ENCODE data around the gene C1orf115.
"Not testable (repeated sequence)": the region's sequence is repeated elsewhere in the genome, so short reads cannot be mapped to it uniquely, and the experiment has no call there.

C1orf115 gene

DNA sequence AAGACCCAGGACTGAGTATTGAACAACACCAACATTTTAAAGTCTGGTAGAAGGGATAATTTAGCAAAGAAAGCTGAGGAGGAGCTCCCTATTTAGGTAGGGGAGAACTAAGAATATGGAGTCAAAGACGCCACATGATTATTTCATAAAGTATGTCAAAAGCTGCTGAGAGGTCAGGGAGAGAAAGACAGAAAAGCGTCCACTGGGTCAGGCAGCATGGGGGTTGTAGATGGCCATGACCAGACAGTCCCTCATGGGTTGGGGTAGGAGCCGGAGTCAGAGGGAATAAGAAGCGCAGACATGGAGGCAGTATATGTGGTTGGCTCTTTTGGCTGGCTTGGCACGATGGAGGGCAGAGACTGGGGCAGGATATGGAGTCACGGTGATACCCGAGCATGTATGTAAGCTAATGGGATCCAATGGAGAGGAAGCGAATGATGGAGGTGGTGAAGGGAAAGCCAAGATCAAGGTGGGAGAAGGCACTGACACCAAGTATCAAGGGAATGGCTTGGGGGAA is 4.8 kb downstream of the C1orf115 start:
- DNase-seq (ENCODE audit: low read depth): no peak

DNA sequence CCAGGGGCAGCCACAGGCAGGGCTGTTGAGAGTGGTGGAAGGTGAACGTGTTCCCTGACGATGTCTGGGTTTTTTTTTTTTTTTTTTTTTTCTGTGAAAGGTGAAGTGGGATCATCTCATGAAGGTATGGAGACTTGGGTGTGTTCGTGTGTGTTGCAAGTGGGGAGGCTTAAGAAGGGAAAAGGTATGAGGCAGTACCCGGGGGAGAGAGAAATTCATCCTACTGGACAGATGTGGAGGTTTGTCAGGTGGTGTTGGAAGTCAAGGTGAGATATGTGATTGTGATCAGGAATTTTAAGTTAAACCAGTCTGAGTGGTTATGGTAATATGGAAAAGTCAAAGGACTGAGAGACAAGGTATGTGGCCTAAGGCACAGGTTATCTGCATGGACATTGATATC is 5.3 kb downstream of the C1orf115 start:
- DNase-seq (ENCODE audit: low read depth): no peak

DNA sequence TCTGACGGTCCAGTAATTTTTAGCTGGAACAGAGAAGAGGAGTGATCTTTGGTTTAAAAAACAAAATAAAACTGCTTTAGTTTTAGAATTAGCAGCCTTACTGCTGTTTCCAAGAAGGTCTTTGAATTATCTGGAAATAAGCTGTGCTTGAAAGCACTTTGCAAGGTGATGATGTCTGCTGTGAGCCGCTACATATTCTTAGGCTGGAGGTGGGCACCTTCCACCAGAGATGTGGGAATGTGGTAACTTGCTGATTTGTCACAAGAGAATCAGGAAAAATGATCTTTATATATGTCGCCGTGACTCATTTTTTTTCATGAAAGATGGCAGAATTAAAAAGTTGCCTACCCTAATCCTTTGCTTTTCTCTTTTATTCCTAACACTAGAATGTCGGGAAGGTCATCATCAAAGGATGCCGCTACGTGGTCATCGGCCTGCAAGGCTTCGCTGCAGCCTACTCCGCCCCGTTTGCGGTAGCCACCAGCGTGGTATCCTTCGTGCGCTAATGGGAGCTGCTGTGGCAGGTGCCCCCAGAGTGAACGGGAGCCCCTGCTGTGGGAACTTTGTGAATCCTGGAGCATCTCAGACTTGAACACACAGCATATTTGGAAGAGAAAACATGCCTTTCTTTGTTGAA is 6.2 kb downstream of the C1orf115 start:
- no peak for DNase-seq (ENCODE audit: low read depth)

DNA sequence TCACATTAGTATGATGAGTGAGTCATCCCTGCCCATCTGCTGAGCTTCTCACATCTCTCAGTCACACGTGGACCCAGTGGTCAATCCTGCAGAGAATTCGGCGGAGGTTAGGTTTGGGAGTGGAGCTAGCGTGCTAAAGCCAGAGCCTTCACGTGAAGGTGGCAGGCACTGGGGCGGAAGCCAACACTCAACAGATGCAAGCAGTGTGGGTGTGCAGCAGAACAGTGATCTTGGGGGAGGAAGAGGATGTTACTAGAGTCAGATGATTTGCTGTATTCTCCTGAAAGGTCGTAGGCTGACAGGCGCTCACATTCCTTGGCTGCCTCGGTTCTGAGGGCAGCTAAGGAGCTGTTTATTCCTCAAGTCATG is 6.7 kb downstream of the C1orf115 start:
- DNase-seq (ENCODE audit: low read depth): peak; percentile 24

DNA sequence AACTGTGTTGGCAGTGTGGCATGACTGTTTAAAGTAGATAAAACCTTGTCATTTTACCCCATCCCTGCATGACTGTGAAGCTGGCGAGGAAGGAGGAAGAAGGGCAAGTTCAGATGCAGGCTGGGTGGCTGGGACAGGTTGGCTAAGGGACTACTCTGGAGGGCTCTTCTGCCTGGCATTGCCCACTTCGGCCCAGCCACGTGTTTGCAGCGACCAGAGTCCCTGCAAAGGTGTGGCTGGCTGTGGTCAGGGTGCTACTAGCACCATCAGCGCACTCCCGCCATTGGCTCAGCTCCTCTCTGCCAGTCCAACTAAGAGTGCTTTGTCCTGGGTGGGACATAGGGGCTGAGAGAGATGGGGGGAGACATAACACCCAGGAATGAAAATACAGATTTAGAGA is 7.2 kb downstream of the C1orf115 start:
- DNase-seq (ENCODE audit: low read depth): no peak

DNA sequence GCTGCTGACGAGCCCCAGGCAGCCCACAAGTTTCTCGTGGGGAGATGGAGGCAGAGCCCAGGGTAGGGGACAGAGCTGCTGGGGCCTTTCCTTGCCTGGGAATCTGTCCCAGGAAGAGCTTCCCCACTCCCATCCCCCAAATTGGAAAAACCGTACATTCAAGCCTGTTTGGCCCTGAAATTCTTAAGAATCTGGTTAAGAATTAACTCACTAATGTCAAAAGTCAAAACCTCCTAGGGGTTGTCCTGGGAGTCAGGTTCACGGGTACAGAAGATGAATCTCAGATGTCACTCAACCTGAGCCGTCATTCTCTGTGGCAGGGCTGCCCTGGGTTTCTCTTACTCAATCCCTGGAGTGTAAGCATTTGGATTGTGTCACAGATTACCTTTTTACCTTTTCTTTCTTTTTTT is 8.4 kb downstream of the C1orf115 start:
- DNase-seq (ENCODE audit: low read depth): no peak

DNA sequence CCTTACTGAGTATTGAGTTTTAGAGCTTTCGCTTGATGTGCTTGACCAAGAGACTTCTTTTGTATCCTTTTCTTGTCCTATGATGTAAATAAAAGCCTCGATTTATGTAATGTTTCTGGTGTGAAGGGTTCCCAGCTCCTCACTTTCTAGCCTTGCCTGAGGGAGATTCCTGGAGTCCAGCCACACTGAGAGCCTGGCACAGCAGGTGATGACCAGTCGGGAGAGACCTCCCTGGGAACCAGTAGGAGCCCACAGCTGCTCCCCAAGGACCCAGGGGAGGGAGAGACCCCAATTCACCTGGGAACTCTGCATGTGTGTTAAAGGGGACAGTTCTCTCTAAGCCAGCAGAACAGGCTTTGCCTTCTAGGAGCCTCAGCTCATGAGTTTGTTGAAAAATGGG is 8.9 kb downstream of the C1orf115 start:
- no peak for DNase-seq (ENCODE audit: low read depth)

DNA sequence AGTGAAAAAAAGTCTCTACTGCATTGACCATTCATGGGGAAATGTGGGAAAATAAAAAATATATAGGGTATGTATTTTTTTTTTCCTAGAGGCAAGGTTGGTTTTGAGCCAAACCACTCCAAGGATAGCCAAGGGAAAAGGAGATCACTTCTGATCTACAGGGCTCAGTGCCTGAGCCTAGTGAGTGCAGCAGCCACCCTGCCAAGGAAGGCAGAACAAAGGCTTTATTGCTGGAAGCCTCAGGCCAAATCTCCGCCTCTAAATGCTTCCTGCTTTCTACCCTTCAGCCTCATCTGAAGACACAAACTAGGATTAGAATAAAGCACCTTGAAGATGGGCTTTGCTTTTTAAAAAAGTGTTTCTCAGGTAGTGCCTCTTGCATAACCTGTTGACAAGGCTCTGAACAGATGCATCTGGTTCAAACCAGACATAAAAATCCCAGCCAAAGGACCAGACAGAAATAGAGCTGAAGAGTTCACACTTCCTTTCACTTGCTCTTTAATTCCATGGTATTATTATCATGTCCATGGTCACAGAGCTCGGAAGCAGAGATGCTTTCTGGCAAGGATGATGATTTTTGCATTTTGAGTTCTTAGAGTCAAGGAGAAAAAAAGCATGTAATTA is 10.5 kb downstream of the C1orf115 start:
- no peak for DNase-seq (ENCODE audit: low read depth)

DNA sequence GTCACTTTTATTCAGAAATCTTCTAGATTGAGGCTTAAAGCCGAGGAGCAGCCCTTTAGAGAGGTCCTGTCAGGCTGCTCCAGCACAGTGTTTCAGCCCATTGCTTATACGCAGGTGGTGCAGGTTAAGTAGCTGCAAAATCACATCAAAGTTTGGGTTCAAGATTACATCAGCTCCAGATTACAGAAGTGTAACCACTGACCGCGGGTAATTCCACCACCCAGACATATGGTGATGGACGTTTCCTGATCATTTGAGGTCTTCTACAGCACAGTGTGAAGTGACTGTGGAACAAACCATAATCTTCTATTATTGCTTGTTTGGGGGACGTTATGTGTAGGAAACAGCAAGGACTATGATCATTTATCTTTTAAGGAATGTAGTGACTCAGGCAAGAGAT is 11.8 kb downstream of the C1orf115 start:
- DNase-seq (ENCODE audit: low read depth): no peak

DNA sequence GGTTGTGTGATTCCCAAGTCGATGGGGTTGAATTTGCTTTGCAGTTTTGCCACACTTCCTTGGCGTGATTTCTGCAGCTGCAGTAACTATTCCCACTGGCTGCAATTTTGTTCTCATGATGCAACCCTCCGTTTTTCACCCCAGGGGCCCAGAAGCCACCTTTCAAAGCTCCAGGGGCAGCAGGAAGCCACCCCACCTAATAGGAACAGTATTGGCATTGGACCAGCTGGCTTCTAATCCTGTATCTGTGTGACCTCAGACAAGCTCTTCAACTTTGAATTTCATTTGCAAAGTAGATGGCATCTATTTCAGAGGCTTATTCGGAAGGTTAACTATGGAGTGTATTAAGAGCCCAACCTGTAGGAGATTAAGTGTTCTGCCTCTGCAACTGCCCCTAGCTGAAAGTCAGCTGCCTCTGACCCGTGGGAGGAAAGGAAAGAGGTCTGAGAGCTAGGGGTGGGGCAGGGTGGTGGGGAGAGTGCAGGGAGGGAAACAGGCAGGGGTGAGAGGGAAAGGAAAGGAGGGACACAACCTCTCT is 12.6 kb downstream of the C1orf115 start:
- no peak for DNase-seq (ENCODE audit: low read depth)

DNA sequence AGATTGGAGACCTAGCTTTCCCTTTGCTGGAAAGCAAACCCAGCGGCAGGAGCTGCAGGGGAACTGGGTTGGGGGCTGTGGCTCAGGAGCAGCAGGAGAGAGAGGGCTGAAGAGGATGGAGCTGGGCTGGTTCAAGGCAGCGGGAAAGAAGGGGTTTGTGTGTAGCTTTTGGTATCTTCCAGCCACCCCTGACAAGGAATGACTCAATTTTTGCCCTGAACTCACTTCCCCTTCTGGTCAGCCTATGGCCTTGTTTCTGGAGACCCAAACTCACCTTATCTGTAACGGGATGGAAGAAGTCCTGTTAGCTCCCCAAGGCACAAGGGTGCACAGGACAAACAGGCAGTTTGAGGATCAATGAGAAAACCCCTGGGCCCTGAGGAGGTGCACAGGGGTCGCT is 13.1 kb downstream of the C1orf115 start:
- no peak for DNase-seq (ENCODE audit: low read depth)

DNA sequence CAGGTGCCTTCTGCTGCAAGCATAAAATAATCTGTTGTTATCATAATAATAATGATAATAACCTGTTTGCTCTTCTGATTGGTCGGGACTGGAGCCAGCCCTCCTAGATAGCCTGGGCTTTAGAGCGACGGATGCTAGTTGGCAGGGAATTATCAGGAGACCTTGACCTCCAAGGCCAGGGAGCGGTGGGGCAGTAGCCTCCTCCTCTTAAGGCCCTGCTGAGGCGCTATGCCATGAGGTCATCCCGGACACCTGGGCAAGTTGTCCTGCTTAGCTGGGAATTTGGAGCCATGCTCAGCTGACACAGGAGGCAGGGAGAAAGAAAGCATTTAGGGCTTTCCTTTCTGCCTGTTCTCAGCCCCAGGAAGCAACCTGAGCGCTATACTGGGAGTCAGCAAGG is 15.6 kb downstream of the C1orf115 start:
- DNase-seq (ENCODE audit: low read depth): no peak

DNA sequence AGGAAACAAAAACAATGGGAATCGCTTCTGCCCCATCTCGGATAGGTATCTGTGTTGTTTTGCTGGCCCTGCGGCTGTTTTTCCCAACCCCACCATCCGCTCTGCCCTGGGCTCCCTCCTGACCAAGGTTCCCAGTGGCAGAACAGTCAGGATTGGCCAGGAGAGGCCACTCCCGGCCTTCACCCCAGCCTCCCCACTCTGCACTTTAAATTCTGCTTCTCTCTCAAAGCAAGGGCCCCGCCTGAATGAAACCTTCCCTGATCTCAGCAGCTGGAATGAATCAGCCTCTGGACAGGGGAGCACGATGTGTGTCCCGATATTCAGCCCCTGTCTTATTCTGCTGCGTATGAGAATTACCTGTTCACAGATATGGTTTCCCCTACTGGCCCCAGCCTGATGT is 16.3 kb downstream of the C1orf115 start:
- DNase-seq (ENCODE audit: low read depth): no peak

DNA sequence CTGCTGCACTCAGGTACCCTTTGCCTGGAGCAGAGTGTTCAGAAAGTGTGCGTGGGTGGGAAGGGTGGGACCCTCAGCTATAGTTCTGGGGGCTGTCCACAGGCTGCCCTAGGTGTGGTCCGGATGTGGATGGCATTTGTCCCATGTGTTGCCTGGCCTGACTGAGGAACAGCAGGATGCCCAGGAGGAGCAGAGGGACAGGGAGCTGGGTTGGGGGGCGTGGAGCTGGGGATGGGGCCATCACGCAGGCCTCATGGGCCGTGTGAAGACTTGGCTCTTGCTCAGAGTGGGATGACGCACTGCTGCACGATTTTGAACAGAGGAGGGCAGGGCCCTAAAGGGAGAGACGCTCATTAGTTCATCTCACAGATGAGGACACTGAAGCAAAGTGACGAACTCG is 17.0 kb downstream of the C1orf115 start:
- no peak for DNase-seq (ENCODE audit: low read depth)

DNA sequence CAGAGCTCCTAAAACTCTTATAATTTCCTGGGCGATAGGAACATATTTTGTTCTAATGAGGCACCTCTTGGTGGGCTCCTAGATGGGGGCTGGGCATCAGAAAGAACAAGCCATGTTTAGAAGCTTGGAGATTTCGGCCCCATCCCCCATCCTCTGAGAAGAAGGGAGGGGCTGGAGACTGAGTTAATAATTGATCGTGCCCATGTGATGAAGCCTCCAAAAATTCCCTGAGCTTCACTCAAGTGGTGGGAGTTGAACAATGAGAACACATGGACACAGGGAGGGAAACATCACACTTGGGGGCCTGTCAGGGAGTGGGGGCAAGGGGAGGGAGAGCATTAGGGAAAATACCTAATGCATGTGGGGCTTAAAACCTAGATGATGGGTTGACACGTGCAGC is 18.1 kb downstream of the C1orf115 start:
- DNase-seq (ENCODE audit: low read depth): no peak

DNA sequence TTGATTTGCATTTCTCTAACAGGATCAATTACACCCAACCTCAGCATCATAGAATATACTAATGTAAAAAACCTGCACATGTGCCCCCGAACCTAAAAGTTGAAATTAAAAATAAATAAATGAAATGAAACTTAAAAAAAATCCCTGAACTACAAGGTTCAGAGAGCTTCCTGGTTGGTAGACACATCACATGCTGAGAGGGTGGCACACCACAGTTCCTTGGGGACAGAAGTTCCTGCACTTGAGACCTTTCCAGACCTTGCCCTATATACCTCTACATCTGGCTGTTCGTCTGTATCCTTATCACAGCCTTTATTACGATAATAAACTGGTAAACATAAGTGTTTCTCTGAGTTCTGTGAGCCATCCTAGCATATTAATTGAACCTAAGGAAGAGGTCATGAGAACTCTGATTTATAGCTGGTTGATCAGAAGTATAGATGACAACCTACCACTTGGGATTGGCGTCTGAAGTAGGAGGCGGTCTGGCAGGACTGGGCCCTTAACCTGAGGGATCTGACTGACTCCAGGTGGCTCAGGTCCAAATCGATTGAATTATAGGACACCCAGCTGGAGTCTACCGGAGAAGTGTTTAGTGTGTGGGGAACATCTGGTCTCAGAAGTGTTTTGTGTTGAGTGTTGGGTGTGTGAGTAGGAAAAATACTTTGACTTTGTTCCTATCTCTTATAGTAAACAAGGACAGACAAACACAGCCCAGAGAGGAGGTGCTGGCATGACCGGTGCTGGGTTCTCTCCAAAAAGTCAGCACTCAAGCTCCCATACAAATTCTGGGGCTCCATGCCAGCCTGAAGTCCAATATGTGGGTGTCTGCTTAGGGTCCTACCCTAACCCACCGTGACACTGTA is 19.0 kb downstream of the C1orf115 start:
- DNase-seq (ENCODE audit: low read depth): no peak

DNA sequence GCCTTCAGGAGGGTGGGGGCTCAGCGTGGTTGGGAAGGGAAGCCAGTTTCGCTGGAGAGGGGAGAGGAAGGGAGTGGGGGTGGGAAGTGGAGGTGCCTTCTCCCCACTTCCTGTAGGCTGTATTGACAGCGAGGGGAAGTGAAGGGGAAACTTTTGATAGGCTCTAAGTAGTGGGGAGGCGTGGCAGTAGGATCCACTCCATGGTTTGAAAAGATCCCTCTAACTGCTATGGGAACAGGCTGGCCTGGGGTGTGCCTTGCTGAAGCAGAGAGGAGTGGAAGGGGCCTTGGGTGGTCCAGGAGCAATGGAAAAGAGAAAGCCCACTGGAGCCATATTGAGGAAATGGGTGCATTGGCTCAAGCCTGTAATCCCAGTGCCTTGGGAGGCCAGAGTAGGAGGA is 20.2 kb downstream of the C1orf115 start:
- no peak for DNase-seq (ENCODE audit: low read depth)

DNA sequence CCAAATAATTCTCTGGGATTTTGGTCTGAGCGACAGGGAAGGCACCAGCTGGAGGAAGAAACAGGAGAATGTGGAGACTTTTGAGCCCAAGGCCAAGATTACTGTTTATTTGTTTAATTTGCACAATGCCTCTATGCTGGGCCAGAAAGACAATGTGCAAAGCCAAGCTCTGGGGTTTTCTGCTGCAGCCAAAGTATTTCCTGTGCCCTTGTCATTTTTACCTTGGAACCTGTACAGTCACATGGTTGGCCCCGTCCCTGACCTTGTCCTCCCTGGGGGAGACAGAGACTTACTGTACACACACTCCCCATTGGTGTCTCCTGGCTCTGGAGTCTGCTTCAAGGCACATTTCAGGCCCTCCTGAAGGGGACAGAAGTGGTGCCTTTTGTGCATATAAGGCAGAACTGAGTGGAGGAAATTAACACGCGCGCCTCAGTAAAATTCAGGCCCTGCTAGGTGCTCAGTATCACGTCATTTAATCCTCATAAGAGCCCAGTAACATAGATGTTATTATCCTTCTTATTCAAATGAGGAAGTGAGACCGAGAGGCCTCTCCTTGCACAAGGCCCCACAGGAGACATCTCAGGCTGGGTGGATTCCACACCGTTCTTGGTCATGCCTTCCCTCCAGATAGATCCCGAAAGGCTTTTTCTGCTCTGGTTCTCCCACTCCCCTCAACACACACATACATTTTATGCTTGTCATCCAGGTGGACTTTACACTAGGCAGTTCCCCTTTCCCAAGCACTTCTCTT is 21.1 kb downstream of the C1orf115 start:
- no peak for DNase-seq (ENCODE audit: low read depth)

DNA sequence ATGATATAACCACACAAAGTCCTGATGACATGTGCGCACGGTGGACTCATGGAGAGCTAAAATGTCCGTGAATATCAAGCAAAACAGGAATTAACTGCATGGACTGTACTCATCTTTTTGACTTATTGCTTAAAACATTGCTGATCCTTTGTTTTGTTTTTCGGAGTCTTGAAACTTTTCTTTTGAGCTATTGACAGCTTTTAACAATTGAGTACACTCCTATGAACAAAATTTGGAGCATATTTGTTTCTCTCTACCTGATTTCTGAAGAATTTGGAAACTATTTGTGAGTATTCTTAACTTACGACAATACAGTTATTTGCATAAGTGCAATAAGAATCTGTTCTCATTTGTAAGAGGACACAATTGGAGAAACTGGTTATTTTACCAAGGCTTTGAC is 25.8 kb downstream of the C1orf115 start:
- not testable (repeated sequence) for DNase-seq (ENCODE audit: low read depth)

DNA sequence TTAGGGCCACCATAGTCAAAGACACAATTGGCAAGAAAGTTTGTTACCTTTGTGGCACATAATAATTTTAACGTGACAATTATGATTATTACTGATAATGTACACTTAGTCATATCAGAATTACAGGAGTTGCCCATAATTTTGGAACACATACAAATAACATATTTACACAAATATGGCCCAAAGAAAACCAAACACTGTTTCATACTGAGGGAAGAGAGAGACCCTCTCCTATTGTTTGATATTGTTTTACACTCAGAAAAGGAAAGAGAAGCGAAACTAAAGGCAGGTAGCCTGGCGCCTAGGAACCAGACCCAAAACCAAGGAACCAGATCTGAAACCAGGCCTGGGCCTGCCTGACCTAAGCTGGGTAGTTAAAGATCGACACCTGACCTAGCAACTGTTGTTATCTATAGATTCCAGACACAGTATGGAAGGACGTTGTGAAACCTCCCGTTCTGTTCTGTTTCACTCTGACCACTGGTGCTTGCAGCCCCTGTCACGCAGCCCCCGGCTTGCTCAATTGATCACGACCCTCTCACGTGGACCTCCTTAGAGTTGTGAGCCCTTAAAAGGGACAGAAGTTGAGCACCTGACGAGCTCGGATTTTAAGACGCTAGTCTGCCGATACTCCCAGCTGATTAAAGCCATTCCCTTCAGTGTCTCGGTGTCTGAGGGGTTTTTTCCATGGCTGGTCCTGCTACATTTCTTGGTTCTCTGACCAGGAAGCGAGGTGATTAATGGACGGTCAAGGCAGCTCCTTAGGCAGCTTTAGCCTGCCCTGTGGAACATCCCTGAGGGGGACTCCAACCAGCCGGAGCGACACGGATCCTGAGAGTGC is 27.9 kb downstream of the C1orf115 start:
- no peak for DNase-seq (ENCODE audit: low read depth)

DNA sequence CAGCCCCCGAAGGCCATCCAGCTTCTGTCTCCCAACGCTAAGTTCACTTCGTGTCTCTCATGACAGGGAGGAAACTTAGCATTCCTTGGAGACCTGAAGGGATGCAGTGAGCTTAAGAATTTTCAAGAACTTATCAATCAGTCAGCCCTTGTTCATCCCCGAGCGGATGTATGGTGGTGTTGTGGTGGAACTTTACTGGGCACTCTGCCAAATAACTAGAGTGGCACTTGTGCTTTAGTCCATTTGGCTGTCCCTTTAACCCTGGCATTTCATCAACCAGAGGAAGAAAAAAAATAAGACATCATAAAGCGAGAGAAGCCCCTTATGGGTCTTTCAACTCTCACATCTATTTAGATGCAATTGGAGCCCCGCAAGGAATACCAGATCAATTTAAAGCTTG is 31.1 kb downstream of the C1orf115 start:
- not testable (repeated sequence) for DNase-seq (ENCODE audit: low read depth)

Measured in ELR (cell line).